ENCODE data around the gene TRPC4AP. TPM values are rescaled to one million over a fixed set of nuclear protein-coding genes. Genes with fewer than 3 reads are reported as not detected.

TRPC4AP gene
- total RNA-seq, 1 donor from 2014 or later: 30.3 TPM

GRCh38 chr20:35005463-35005961 is 87.1 kb downstream of the TRPC4AP start:
- Histone ChIP-seq H3K27me3 (ENCODE audit: control insufficient read depth, insufficient read depth, low read length) (no peaks in the 10 kb centered on the region), H3K4me3 (ENCODE audit: low read depth, low read length) (no peak overlapping the region), H3K36me3 (ENCODE audit: control insufficient read depth, insufficient read depth, low read length) (peaks cover 64% of the 10 kb centered on the region)
- FAIRE-seq (no peak), DNase-seq (ENCODE audit: low read depth) (no peak)
- TF ChIP-seq CTCF (IDR thresholded peaks at IDR 0.05; ENCODE audit: insufficient read depth, low read length, severe bottlenecking): no peak

- no peak for DNase-seq (ENCODE audit: low read depth)
Measured at GRCh38 chr20:35004749-35005462, 87.7 kb downstream of the TRPC4AP start.

GRCh38 chr20:35004051-35004725 is 88.4 kb downstream of the TRPC4AP start:
- Histone ChIP-seq H3K4me3 (ENCODE audit: low read depth, low read length) (no peak overlapping the region), H3K27me3 (ENCODE audit: control insufficient read depth, insufficient read depth, low read length) (no peaks in the 10 kb centered on the region), H3K36me3 (ENCODE audit: control insufficient read depth, insufficient read depth, low read length) (peaks cover 57% of the 10 kb centered on the region)
- no peak for FAIRE-seq
- TF ChIP-seq CTCF (IDR thresholded peaks at IDR 0.05; ENCODE audit: insufficient read depth, low read length, severe bottlenecking): no peak
- no peak for DNase-seq (ENCODE audit: low read depth)

More at GRCh38 chr20:35004749-35005462, 87.7 kb downstream of the TRPC4AP start:
- Histone ChIP-seq H3K27me3 (ENCODE audit: control insufficient read depth, insufficient read depth, low read length) (no peaks in the 10 kb centered on the region), H3K4me3 (ENCODE audit: low read depth, low read length) (no peak overlapping the region), H3K36me3 (ENCODE audit: control insufficient read depth, insufficient read depth, low read length) (peaks cover 60% of the 10 kb centered on the region)
- TF ChIP-seq CTCF (IDR thresholded peaks at IDR 0.05; ENCODE audit: insufficient read depth, low read length, severe bottlenecking): no peak
- no peak for FAIRE-seq

GRCh38 chr20:35003211-35004031 is 89.2 kb downstream of the TRPC4AP start:
- H3K27me3 ChIP-seq (ENCODE audit: control insufficient read depth, insufficient read depth, low read length): no peaks in the 10 kb centered on the region
- FAIRE-seq (no peak), DNase-seq (ENCODE audit: low read depth) (no peak)
- H3K36me3 ChIP-seq (ENCODE audit: control insufficient read depth, insufficient read depth, low read length): peaks cover 50% of the 10 kb centered on the region
- no peak for TF ChIP-seq CTCF (IDR thresholded peaks at IDR 0.05; ENCODE audit: insufficient read depth, low read length, severe bottlenecking)
- no peak overlapping the region for H3K4me3 ChIP-seq (ENCODE audit: low read depth, low read length)

- FAIRE-seq (no peak), DNase-seq (ENCODE audit: low read depth) (no peak)
- no peak overlapping the region for H3K4me3 ChIP-seq (ENCODE audit: low read depth, low read length)
- H3K36me3 ChIP-seq (ENCODE audit: control insufficient read depth, insufficient read depth, low read length): peaks cover 42% of the 10 kb centered on the region
- H3K27me3 ChIP-seq (ENCODE audit: control insufficient read depth, insufficient read depth, low read length): no peaks in the 10 kb centered on the region
- TF ChIP-seq CTCF (IDR thresholded peaks at IDR 0.05; ENCODE audit: insufficient read depth, low read length, severe bottlenecking): no peak
Measured at GRCh38 chr20:35002426-35003210, 90.0 kb downstream of the TRPC4AP start.
